ENCODE data around the gene RBX1.

RBX1 gene

DNA sequence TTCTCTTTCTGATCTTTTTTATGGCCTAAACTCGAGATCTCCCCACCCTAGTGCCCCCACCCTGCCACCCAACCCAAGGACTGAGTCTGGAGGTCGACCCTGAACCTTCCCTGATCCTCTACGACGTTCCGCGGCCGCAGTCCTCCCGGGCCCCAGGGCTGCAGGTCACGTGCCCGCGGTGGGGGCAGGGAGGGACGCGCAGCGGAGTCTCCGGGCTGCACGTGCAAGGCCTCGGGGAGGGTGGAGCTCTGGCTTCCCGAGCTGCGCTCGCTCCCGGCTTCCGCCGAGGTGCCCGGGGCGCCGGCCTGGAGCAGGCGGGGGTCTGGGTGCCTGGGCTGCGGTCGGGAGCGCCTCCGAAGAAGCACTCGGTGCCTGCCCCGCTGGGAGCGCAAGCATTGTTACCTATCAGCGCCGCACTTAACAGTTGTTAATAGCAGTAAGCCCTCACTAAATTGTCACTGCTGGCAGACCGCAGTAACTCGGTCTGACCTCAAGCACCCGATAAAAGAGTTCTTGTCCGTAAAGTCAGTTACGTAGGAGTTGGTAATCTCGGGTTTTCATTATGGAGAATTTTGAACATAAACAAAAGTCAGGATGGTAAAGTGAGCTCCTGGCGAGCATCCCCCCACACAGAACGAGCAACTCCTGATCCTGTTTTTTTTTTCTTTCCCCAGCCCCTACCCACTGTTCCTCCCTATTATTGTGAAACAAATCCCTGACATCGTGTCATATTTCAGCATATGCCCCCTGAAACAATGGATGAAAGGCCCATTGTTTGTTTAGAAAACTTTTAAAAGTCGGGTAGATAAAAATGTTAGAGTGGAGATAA is 71.5 kb downstream of the RBX1 start:
- no peak for TF ChIP-seq CTCF (IDR thresholded peaks at IDR 0.05; ENCODE audit: extremely low read depth, missing control alignments)
- peak; percentile 83 for DNase-seq (ENCODE audit: low spot score)

Measured in GM20000 (cell line).